ENCODE data around the gene CUL3.

DNA sequence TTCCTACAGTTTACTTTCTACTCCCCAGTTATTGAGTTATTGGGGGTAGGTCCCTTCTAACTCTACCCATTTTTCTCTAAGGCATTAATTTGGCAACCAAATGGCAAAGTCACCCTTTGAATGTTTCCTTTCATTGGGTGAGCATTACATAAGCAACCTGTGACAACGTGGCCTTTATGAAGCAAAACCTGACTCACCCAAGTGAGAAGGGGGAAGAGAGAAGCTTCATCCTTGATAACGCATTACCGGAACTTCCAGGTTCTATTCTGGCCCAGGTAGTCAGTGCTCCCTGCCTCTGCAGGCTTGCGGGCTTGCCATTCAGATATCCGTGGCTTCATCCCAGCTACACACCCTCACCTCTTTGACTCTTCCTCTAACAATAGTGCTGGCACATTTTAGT, 144.2 kb downstream of the CUL3 start:
- TF ChIP-seq GLIS3 (CRISPR knock-in tag; IDR thresholded peaks at IDR 0.05) (no peak), ARNTL (CRISPR knock-in tag; IDR thresholded peaks at IDR 0.05; ENCODE audit: borderline replicate concordance, low read depth) (no peak)

Data from SK-N-SH treated with all-trans-retinoic acid at 6 μM for 48 hours (cell line).